ENCODE results near the gene OR5K4. TPM values are rescaled to one million over a fixed set of nuclear protein-coding genes. Genes with fewer than 3 reads are reported as not detected.

Gene OR5K4, protein sequence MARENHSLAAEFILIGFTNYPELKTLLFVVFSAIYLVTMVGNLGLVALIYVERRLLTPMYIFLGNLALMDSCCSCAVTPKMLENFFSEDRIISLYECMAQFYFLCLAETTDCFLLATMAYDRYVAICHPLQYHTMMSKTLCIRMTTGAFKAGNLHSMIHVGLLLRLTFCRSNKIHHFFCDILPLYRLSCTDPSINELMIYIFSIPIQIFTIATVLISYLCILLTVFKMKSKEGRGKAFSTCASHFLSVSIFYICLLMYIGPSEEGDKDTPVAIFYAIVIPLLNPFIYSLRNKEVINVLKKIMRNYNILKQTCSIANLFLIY
- not detected in 2 replicates for polyA plus RNA-seq (2013)

DNA sequence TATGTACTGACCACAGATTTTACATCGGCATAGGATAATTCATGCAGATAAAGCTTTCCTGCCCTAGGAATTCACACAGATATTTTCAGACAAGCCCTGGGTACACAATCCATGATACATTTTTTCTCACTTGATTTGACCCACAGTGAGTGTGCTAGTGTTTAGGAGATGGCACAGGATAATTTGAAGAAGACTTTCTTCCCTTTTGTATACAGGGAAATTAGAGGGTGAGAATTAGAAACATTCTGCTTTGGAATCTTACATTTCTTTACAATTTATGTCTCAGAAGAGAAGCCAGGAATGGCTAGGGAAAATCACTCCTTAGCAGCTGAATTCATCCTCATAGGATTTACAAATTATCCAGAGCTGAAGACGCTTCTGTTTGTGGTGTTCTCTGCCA is at the start of gene OR5K4:
OR5K4 (plus strand) TSS at position 301 of the 400 bp plus-strand sequence; CDS start at position 301, 0 bp downstream.
- no peak within 1 kb of the TSS for H3K27ac ChIP-seq (ENCODE audit: low read depth, low read length)
- no peak within 1 kb of the TSS for H2AK5ac ChIP-seq (ENCODE audit: low read length)
- no peak within 1 kb of the TSS for H2BK12ac ChIP-seq (ENCODE audit: low read length)
- no peaks in the 10 kb centered on the region for H3K36me3 ChIP-seq (ENCODE audit: control insufficient read depth in 1 of 2, insufficient read depth in 2 of 2, low read length in 2 of 2)
- no peak within 1 kb of the TSS for H3K4me2 ChIP-seq (ENCODE audit: low read length)
- no peak within 1 kb of the TSS for H2BK5ac ChIP-seq (ENCODE audit: low read depth, low read length, poor library complexity)
- no peak within 1 kb of the TSS for H4K91ac ChIP-seq (ENCODE audit: low read depth, low read length)
- no peaks in the 10 kb centered on the region for H3K79me2 ChIP-seq (ENCODE audit: control insufficient read depth, insufficient read depth, low read length, poor library complexity)
- H3K14ac ChIP-seq (ENCODE audit: low read length): no peak within 1 kb of the TSS
- DNase-seq: no peak
- H3K27me3 ChIP-seq (ENCODE audit: insufficient read depth, low read length): no peaks in the 10 kb centered on the region
- no peak within 1 kb of the TSS for H3K18ac ChIP-seq (ENCODE audit: low read length)
- no peak within 1 kb of the TSS for H3K23ac ChIP-seq (ENCODE audit: low read length)
- H3K4ac ChIP-seq (ENCODE audit: low read depth, low read length): no peak within 1 kb of the TSS
- no peak within 1 kb of the TSS for H2BK120ac ChIP-seq (ENCODE audit: insufficient read depth, low read length, poor library complexity)
- WGBS (ENCODE audit: extremely low coverage, insufficient coverage, insufficient read length): no CpG with 5 or more reads among the region's 2 CpGs
- H3K9ac ChIP-seq (ENCODE audit: low read length): no peak within 1 kb of the TSS
- H4K12ac ChIP-seq (ENCODE audit: low read depth, low read length): no peak within 1 kb of the TSS
- H4K8ac ChIP-seq (ENCODE audit: low read depth, low read length): no peak within 1 kb of the TSS
- no peak within 1 kb of the TSS for H2AFZ ChIP-seq (ENCODE audit: insufficient read depth, low read length, poor library complexity)
- H3K9me3 ChIP-seq (ENCODE audit: insufficient read depth, low read depth, low read length): no peaks in the 10 kb centered on the region
- no peaks in the 10 kb centered on the region for H3K79me1 ChIP-seq (ENCODE audit: low read length)
- no peaks in the 10 kb centered on the region for H3K4me1 ChIP-seq (ENCODE audit: control insufficient read depth in 1 of 2, insufficient read depth in 2 of 2, low read length in 2 of 2)
- no peak within 1 kb of the TSS for H3K4me3 ChIP-seq (ENCODE audit: low read depth, low read length)

DNA sequence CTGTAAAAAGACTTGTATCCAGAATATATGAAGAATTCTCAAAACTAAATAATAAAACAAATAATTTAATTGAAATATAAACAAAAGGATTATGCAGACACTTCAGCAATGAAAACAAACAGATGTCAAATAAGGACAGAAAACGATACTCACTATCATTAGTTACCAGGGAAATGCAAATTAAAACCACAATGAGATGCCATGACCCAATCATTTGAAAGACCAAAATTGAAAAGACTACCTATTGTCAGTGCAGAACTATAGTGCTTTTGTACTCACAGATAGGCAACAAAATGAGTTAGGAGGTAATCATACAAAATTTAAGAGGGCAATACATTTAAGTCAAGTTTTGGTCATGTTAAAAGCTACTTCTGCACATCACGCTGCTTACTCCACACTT is 31.6 kb upstream of the OR5K4 start:
- Histone ChIP-seq H3K4me2 (ENCODE audit: low read length) (no peak overlapping the region), H3K9me3 (ENCODE audit: insufficient read depth, low read depth, low read length) (no peaks in the 10 kb centered on the region), H3K4ac (ENCODE audit: low read depth, low read length) (no peak overlapping the region), H3K4me1 (ENCODE audit: control insufficient read depth in 1 of 2, insufficient read depth in 2 of 2, low read length in 2 of 2) (peaks cover 0 to 2% of the 10 kb centered on the region in 2 experiments), H2BK12ac (ENCODE audit: low read length) (no peak overlapping the region), H3K4me3 (ENCODE audit: low read depth, low read length) (no peak overlapping the region), H3K23ac (ENCODE audit: low read length) (no peak overlapping the region), H4K91ac (ENCODE audit: low read depth, low read length) (no peak overlapping the region), H3K18ac (ENCODE audit: low read length) (no peak overlapping the region), H2BK120ac (ENCODE audit: insufficient read depth, low read length, poor library complexity) (no peak overlapping the region), H4K8ac (ENCODE audit: low read depth, low read length) (no peak overlapping the region), H3K79me1 (ENCODE audit: low read length) (no peaks in the 10 kb centered on the region), H4K12ac (ENCODE audit: low read depth, low read length) (no peak overlapping the region), H3K27ac (ENCODE audit: low read depth, low read length) (no peak overlapping the region), H3K14ac (ENCODE audit: low read length) (no peak overlapping the region), H2AFZ (ENCODE audit: insufficient read depth, low read length, poor library complexity) (no peak overlapping the region), H3K27me3 (ENCODE audit: insufficient read depth, low read length) (no peaks in the 10 kb centered on the region), H3K36me3 (ENCODE audit: control insufficient read depth in 1 of 2, insufficient read depth in 2 of 2, low read length in 2 of 2) (no peaks in the 10 kb centered on the region), H3K9ac (ENCODE audit: low read length) (no peak overlapping the region), H3K79me2 (ENCODE audit: control insufficient read depth, insufficient read depth, low read length, poor library complexity) (no peaks in the 10 kb centered on the region), H2AK5ac (ENCODE audit: low read length) (no peak overlapping the region), H2BK5ac (ENCODE audit: low read depth, low read length, poor library complexity) (no peak overlapping the region)
- no peak for DNase-seq
- no CpG with 5 or more reads among the region's 2 CpGs for WGBS (ENCODE audit: extremely low coverage, insufficient coverage, insufficient read length)

DNA sequence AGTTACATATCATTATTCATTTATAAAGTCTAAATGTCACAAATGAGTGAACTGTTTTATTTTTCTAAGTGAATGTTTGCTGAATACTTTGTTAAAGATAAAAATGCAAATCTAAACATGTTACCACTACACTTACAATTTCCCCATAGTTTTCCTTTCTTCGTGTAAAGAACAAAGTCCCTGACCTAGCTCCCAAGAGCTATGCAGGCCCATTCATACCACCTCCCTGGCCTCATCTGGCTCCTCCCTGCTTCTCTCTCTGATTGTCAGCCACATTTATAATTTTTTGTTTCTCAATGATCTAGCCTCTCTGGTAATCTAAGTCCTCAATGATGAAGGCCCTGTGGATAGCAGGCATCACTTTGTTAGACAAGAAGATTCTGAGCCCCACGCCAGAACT is 31.0 kb upstream of the OR5K4 start:
- no peak overlapping the region for H2BK12ac ChIP-seq (ENCODE audit: low read length)
- H3K14ac ChIP-seq (ENCODE audit: low read length): no peak overlapping the region
- no peak overlapping the region for H4K8ac ChIP-seq (ENCODE audit: low read depth, low read length)
- H3K4ac ChIP-seq (ENCODE audit: low read depth, low read length): no peak overlapping the region
- WGBS (ENCODE audit: extremely low coverage, insufficient coverage, insufficient read length): no CpG with 5 or more reads among the region's 2 CpGs
- DNase-seq: no peak
- no peak overlapping the region for H2AK5ac ChIP-seq (ENCODE audit: low read length)
- H3K4me3 ChIP-seq (ENCODE audit: low read depth, low read length): no peak overlapping the region
- H4K12ac ChIP-seq (ENCODE audit: low read depth, low read length): no peak overlapping the region
- no peak overlapping the region for H2BK120ac ChIP-seq (ENCODE audit: insufficient read depth, low read length, poor library complexity)
- H3K9me3 ChIP-seq (ENCODE audit: insufficient read depth, low read depth, low read length): no peaks in the 10 kb centered on the region
- no peaks in the 10 kb centered on the region for H3K27me3 ChIP-seq (ENCODE audit: insufficient read depth, low read length)
- no peaks in the 10 kb centered on the region for H3K79me1 ChIP-seq (ENCODE audit: low read length)
- no peak overlapping the region for H2BK5ac ChIP-seq (ENCODE audit: low read depth, low read length, poor library complexity)
- H3K36me3 ChIP-seq (ENCODE audit: control insufficient read depth in 1 of 2, insufficient read depth in 2 of 2, low read length in 2 of 2): no peaks in the 10 kb centered on the region
- H3K4me2 ChIP-seq (ENCODE audit: low read length): no peak overlapping the region
- H3K79me2 ChIP-seq (ENCODE audit: control insufficient read depth, insufficient read depth, low read length, poor library complexity): no peaks in the 10 kb centered on the region
- no peak overlapping the region for H2AFZ ChIP-seq (ENCODE audit: insufficient read depth, low read length, poor library complexity)
- H3K9ac ChIP-seq (ENCODE audit: low read length): no peak overlapping the region
- H3K27ac ChIP-seq (ENCODE audit: low read depth, low read length): no peak overlapping the region
- no peak overlapping the region for H3K23ac ChIP-seq (ENCODE audit: low read length)
- peaks cover 0 to 2% of the 10 kb centered on the region in 2 experiments for H3K4me1 ChIP-seq (ENCODE audit: control insufficient read depth in 1 of 2, insufficient read depth in 2 of 2, low read length in 2 of 2)
- H3K18ac ChIP-seq (ENCODE audit: low read length): no peak overlapping the region
- H4K91ac ChIP-seq (ENCODE audit: low read depth, low read length): no peak overlapping the region

DNA sequence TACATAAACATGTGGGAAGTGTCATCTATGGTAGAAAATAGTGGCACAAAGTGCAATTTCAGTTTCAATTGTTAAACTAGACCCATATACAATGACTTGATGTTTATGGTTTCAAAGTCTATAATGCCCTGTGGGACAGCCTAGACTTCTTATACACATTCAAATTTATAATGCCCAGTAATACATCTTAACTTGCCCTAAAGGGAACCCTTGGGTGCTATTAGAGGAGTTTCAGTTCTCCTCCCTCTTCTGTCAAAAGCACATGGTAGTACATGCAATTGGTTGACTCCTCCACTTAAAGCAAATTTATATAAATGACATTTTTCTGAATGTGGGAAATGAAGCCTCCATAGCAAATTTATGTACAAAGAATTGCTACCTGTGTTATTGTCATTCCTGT is 30.2 kb upstream of the OR5K4 start:
- no peak for DNase-seq
- no peak overlapping the region for H4K12ac ChIP-seq (ENCODE audit: low read depth, low read length)
- no peak overlapping the region for H3K14ac ChIP-seq (ENCODE audit: low read length)
- no peaks in the 10 kb centered on the region for H3K79me1 ChIP-seq (ENCODE audit: low read length)
- H2BK120ac ChIP-seq (ENCODE audit: insufficient read depth, low read length, poor library complexity): no peak overlapping the region
- H3K4me2 ChIP-seq (ENCODE audit: low read length): no peak overlapping the region
- no peak overlapping the region for H4K8ac ChIP-seq (ENCODE audit: low read depth, low read length)
- H3K4me3 ChIP-seq (ENCODE audit: low read depth, low read length): no peak overlapping the region
- H2BK5ac ChIP-seq (ENCODE audit: low read depth, low read length, poor library complexity): no peak overlapping the region
- H3K23ac ChIP-seq (ENCODE audit: low read length): no peak overlapping the region
- no peak overlapping the region for H3K4ac ChIP-seq (ENCODE audit: low read depth, low read length)
- no peak overlapping the region for H3K9ac ChIP-seq (ENCODE audit: low read length)
- H2AFZ ChIP-seq (ENCODE audit: insufficient read depth, low read length, poor library complexity): no peak overlapping the region
- H3K4me1 ChIP-seq (ENCODE audit: control insufficient read depth in 1 of 2, insufficient read depth in 2 of 2, low read length in 2 of 2): peaks cover 0 to 2% of the 10 kb centered on the region in 2 experiments
- H3K36me3 ChIP-seq (ENCODE audit: control insufficient read depth in 1 of 2, insufficient read depth in 2 of 2, low read length in 2 of 2): no peaks in the 10 kb centered on the region
- H4K91ac ChIP-seq (ENCODE audit: low read depth, low read length): no peak overlapping the region
- H3K79me2 ChIP-seq (ENCODE audit: control insufficient read depth, insufficient read depth, low read length, poor library complexity): no peaks in the 10 kb centered on the region
- H3K18ac ChIP-seq (ENCODE audit: low read length): no peak overlapping the region
- H3K27me3 ChIP-seq (ENCODE audit: insufficient read depth, low read length): no peaks in the 10 kb centered on the region
- no peak overlapping the region for H2BK12ac ChIP-seq (ENCODE audit: low read length)
- H3K9me3 ChIP-seq (ENCODE audit: insufficient read depth, low read depth, low read length): no peaks in the 10 kb centered on the region
- no peak overlapping the region for H3K27ac ChIP-seq (ENCODE audit: low read depth, low read length)
- no peak overlapping the region for H2AK5ac ChIP-seq (ENCODE audit: low read length)

All from trophoblast cell (in vitro differentiated cells and primary cell).